HepG2 (cell line): ENCODE measurements around the gene FIBP. TPM values are rescaled to one million over a fixed set of nuclear protein-coding genes. Genes with fewer than 3 reads are reported as not detected.

Experiments
- CAMTA2 ChIP-seq: sonication (generic); formaldehyde crosslinking; IDR thresholded peaks from 2 replicates; pipeline ENCODE4 v1.4.0; 2020; ENCODE audit warnings: mild to moderate bottlenecking, missing genetic modification reagents, borderline replicate concordance
- ETV6 ChIP-seq: sonication (generic); formaldehyde crosslinking; conservative IDR thresholded peaks from 2 replicates; pipeline ENCODE4 v1.4.0; 2020; ENCODE audit warnings: missing genetic modification reagents
- FOXK1 ChIP-seq: sonication (generic); formaldehyde crosslinking; IDR thresholded peaks from 2 replicates; pipeline ENCODE4 v1.4.0; 2020; ENCODE audit warnings: low read depth, missing genetic modification reagents, borderline replicate concordance
- HCFC1 ChIP-seq: fragments of 150-350 bp; IDR thresholded peaks from 2 replicates; pipeline ENCODE4 v1.6.1; 2014; ENCODE audit warnings: low read depth, low read length
- KDM3A ChIP-seq: IDR thresholded peaks from 2 replicates; pipeline ENCODE4 v1.6.1; 2018; ENCODE audit warnings: low read depth, missing compliant biosample characterization
- MATR3 ChIP-seq: sonication (generic); formaldehyde crosslinking; IDR thresholded peaks from 2 replicates; pipeline ENCODE4 v1.4.0; 2020; ENCODE audit warnings: missing genetic modification reagents
- MZF1 ChIP-seq: sonication (generic); formaldehyde crosslinking; IDR thresholded peaks from 2 replicates; pipeline ENCODE4 v1.8.1; 2023; ENCODE audit warnings: mild to moderate bottlenecking, missing genetic modification reagents, borderline replicate concordance
- REL ChIP-seq: sonication (generic); formaldehyde crosslinking; conservative IDR thresholded peaks from 2 replicates; pipeline ENCODE4 v1.8.0; 2022; ENCODE audit warnings: mild to moderate bottlenecking, missing genetic modification reagents, moderate library complexity
- SAP130 ChIP-seq: IDR thresholded peaks from 2 replicates; pipeline ENCODE4 v1.6.1; 2016; ENCODE audit warnings: low read depth
- TGIF2 ChIP-seq: IDR thresholded peaks from 2 replicates; pipeline ENCODE4 v1.6.1; 2016; ENCODE audit warnings: control low read depth, missing compliant biosample characterization
- ZIK1 ChIP-seq: sonication (generic); formaldehyde crosslinking; IDR thresholded peaks from 2 replicates; pipeline ENCODE4 v1.5.0; 2020; ENCODE audit warnings: mild to moderate bottlenecking, low read depth, missing genetic modification reagents, borderline replicate concordance
- ZMYM2 ChIP-seq: sonication (generic); formaldehyde crosslinking; IDR thresholded peaks from 2 replicates; pipeline ENCODE4 v1.8.0; 2022; ENCODE audit warnings: mild to moderate bottlenecking, missing genetic modification reagents
- ZNF331 ChIP-seq: sonication (generic); formaldehyde crosslinking; IDR thresholded peaks from 2 replicates; pipeline ENCODE4 v1.4.0; 2020; ENCODE audit warnings: missing genetic modification reagents
- ZNF644 ChIP-seq: IDR thresholded peaks from 2 replicates; pipeline ENCODE4 v1.6.1; 2016; ENCODE audit warnings: low read depth
- ZNF773 ChIP-seq: sonication (generic); formaldehyde crosslinking; IDR thresholded peaks from 2 replicates; pipeline ENCODE4 v1.4.0; 2020; ENCODE audit warnings: missing genetic modification reagents, borderline replicate concordance
- ZSCAN9 ChIP-seq: IDR thresholded peaks from 2 replicates; pipeline ENCODE4 v1.6.1; 2016; ENCODE audit warnings: borderline replicate concordance
- polyA plus RNA-seq, 8 experiments: library from polyadenylated mRNA; depleted of rRNA in 3 of 8; stranded (reverse) in 7 of 8; unstranded in 1 of 8; fragments of >200 nt; fragmentation: Illumina TruSeq in 4 of 8; extraction: Trizol in 4 of 8; gene quantifications; 2 replicates each; pipeline versions ENCODE4 v1.2.1 to v1.2.3, GENCODE V29; 2011 to 2016; ENCODE audit warnings: low read depth in 4 of 8, missing spikeins in 1 of 8, mixed read lengths in 1 of 8; ENCODE audit not compliant: insufficient read depth in 1 of 8
- total RNA-seq, 5 experiments: library from RNA; depleted of rRNA; stranded (reverse); fragments of >200 nt; fragmentation: Illumina TruSeq; extraction: Trizol; gene quantifications; 2 replicates each; pipeline ENCODE4 v1.2.3, GENCODE V29; 2016; ENCODE audit warnings: low read depth in 1 of 5
- TF ChIP-seq, protein P1 (sequence below): IDR thresholded peaks from 2 replicates; pipeline ENCODE4 v1.6.1; 2016; ENCODE audit warnings: low read depth, borderline replicate concordance
- TF ChIP-seq, protein P2 (sequence below): sonication (generic); formaldehyde crosslinking; conservative IDR thresholded peaks from 2 replicates; pipeline ENCODE4 v1.5.0; 2020; ENCODE audit warnings: missing genetic modification reagents
- TF ChIP-seq, protein P3 (sequence below): sonication (generic); formaldehyde crosslinking; IDR thresholded peaks from 2 replicates; pipeline ENCODE4 v1.4.0; 2020; ENCODE audit warnings: missing genetic modification reagents, mild to moderate bottlenecking, borderline replicate concordance
- TF ChIP-seq, protein P4 (sequence below): IDR thresholded peaks from 2 replicates; pipeline ENCODE4 v1.6.1; 2012; ENCODE audit warnings: low read depth, low read length, improper control_type of control experiment
- TF ChIP-seq, protein P5 (sequence below): conservative IDR thresholded peaks from 2 replicates; pipeline ENCODE4 v1.6.1; 2018; ENCODE audit warnings: missing genetic modification reagents

Gene FIBP
- total and polyA plus RNA-seq, 2 of the 13 experiments (the other 11 are each of a cell fraction or from before 2014, with no cell fraction given), result 42.9 to 62.1 TPM

DNA sequence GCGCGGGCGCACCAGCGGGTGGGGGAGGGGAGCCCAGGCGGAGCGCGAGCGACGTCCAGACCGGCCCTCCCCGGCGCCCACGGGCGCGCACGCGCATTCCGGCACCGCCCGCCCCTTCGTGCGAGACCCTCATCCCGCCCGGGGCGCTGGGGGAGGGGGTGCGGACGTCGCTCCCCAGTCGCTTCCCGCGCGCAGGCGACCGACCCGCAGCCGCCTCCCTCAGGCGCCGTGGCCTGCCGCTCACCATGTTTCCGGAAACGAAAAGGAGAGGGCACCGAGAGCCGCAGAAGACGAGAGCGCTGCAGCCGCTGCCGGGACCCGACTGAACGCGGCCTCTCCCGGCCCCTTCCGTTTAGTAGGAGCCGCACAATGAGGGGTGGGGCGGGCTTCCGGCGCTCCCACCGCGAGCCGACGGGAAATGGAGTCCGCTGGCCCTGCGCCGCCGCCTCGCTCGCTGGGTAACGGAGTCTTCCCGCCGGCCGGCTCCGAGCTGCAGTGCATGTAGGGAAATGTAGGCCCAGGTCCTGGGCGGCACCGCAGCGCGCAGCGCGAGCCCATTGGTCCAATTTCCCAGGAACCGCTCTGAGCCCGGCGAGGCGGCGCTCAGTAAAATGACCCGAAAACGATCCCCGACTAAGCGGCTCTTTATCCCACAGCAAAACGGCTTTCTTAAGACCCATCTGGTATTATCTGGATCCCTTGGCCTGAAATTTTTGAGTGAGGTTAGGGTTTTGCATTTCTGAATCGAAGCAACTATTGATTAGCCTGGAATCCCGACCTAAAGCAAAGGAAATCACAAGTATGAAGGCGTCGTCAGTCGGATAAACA is 30.2 kb downstream of the FIBP start, which contains the start of gene CFL1 (continued):
- TF ChIP-seq ZNF644 (CRISPR knock-in tag) (no peak), HCFC1 (peak; percentile 92), KDM3A (CRISPR knock-in tag) (0 out of 2 replicates have a peak, but pooled peaks have one; percentile 48), ZSCAN9 (CRISPR knock-in tag) (0 out of 2 replicates have a peak, but pooled peaks have one; percentile 64), ZNF773 (no peak), ETV6 (peak; percentile 38; the same call in 1 of the 2 replicates), TGIF2 (CRISPR knock-in tag) (0 out of 2 replicates have a peak, but pooled peaks have one; percentile 14), MATR3 (CRISPR knock-in tag) (no peak), MZF1 (no peak), REL (no peak), SAP130 (CRISPR knock-in tag) (peak; percentile 93), ZMYM2 (CRISPR knock-in tag) (no peak), ZNF331 (CRISPR knock-in tag) (peak; percentile 48; the same call in 1 of the 2 replicates), FOXK1 (CRISPR knock-in tag) (peak; percentile 47), ZIK1 (peak; percentile 70; the same call in 1 of the 2 replicates), CAMTA2 (0 out of 2 replicates have a peak, but pooled peaks have one; percentile 46)
- TF ChIP-seq, protein P1, sequence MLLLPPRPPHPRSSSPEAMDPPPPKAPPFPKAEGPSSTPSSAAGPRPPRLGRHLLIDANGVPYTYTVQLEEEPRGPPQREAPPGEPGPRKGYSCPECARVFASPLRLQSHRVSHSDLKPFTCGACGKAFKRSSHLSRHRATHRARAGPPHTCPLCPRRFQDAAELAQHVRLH, result no peak
- TF ChIP-seq, protein P2, sequence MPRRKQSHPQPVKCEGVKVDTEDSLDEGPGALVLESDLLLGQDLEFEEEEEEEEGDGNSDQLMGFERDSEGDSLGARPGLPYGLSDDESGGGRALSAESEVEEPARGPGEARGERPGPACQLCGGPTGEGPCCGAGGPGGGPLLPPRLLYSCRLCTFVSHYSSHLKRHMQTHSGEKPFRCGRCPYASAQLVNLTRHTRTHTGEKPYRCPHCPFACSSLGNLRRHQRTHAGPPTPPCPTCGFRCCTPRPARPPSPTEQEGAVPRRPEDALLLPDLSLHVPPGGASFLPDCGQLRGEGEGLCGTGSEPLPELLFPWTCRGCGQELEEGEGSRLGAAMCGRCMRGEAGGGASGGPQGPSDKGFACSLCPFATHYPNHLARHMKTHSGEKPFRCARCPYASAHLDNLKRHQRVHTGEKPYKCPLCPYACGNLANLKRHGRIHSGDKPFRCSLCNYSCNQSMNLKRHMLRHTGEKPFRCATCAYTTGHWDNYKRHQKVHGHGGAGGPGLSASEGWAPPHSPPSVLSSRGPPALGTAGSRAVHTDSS (CRISPR knock-in tag), result no peak
- TF ChIP-seq, protein P3, sequence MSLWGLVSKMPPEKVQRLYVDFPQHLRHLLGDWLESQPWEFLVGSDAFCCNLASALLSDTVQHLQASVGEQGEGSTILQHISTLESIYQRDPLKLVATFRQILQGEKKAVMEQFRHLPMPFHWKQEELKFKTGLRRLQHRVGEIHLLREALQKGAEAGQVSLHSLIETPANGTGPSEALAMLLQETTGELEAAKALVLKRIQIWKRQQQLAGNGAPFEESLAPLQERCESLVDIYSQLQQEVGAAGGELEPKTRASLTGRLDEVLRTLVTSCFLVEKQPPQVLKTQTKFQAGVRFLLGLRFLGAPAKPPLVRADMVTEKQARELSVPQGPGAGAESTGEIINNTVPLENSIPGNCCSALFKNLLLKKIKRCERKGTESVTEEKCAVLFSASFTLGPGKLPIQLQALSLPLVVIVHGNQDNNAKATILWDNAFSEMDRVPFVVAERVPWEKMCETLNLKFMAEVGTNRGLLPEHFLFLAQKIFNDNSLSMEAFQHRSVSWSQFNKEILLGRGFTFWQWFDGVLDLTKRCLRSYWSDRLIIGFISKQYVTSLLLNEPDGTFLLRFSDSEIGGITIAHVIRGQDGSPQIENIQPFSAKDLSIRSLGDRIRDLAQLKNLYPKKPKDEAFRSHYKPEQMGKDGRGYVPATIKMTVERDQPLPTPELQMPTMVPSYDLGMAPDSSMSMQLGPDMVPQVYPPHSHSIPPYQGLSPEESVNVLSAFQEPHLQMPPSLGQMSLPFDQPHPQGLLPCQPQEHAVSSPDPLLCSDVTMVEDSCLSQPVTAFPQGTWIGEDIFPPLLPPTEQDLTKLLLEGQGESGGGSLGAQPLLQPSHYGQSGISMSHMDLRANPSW, result no peak
- TF ChIP-seq, protein P4, sequence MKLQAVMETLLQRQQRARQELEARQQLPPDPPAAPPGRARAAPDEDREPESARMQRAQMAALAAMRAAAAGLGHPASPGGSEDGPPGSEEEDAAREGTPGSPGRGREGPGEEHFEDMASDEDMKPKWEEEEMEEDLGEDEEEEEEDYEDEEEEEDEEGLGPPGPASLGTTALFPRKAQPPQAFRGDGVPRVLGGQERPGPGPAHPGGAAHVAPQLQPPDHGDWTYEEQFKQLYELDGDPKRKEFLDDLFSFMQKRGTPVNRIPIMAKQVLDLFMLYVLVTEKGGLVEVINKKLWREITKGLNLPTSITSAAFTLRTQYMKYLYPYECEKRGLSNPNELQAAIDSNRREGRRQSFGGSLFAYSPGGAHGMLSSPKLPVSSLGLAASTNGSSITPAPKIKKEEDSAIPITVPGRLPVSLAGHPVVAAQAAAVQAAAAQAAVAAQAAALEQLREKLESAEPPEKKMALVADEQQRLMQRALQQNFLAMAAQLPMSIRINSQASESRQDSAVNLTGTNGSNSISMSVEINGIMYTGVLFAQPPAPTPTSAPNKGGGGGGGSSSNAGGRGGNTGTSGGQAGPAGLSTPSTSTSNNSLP, result no peak
- TF ChIP-seq, protein P5, sequence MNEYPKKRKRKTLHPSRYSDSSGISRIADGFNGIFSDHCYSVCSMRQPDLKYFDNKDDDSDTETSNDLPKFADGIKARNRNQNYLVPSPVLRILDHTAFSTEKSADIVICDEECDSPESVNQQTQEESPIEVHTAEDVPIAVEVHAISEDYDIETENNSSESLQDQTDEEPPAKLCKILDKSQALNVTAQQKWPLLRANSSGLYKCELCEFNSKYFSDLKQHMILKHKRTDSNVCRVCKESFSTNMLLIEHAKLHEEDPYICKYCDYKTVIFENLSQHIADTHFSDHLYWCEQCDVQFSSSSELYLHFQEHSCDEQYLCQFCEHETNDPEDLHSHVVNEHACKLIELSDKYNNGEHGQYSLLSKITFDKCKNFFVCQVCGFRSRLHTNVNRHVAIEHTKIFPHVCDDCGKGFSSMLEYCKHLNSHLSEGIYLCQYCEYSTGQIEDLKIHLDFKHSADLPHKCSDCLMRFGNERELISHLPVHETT, result peak; percentile 86
